Measurements from ENCODE around the gene EEF1B2. TPM values are rescaled to one million over a fixed set of nuclear protein-coding genes. Genes with fewer than 3 reads are reported as not detected.

EEF1B2 gene
- total and polyA plus RNA-seq, 2 of the 13 experiments (the other 11 are each of a cell fraction or from before 2014, with no cell fraction given), result 1,284 to 1,731 TPM

- TF ChIP-seq ZBTB34 (CRISPR knock-in tag; IDR thresholded peaks at IDR 0.05), result 0 out of 2 replicates have a peak, but pooled peaks have one; percentile 12
- TF ChIP-seq RBM22 (optimal IDR thresholded peaks at IDR 0.05; ENCODE audit: low read length), result peak; percentile 75
- TF ChIP-seq PHF5A (CRISPR knock-in tag; IDR thresholded peaks at IDR 0.05; ENCODE audit: low read depth, unreplicated experiment), result no peak
- no peak for TF ChIP-seq ARNT (IDR thresholded peaks at IDR 0.05)
- TF ChIP-seq ZC3H13 (CRISPR knock-in tag; IDR thresholded peaks at IDR 0.05), result peak; percentile 23; the same call in 1 of the 2 replicates
- TF ChIP-seq ZNF678 (CRISPR knock-in tag; IDR thresholded peaks at IDR 0.05), result no peak
- peak; percentile 43; the same call in 1 of the 2 replicates for TF ChIP-seq ZNF709 (CRISPR knock-in tag; IDR thresholded peaks at IDR 0.05)
- no peak for TF ChIP-seq LRRFIP1 (CRISPR knock-in tag; conservative IDR thresholded peaks at IDR 0.05)
- peak; percentile 47; the same call in 1 of the 2 replicates for TF ChIP-seq SKIL (CRISPR knock-in tag; IDR thresholded peaks at IDR 0.05; ENCODE audit: borderline replicate concordance)
- TF ChIP-seq ZNF275 (CRISPR knock-in tag; IDR thresholded peaks at IDR 0.05; ENCODE audit: borderline replicate concordance), result no peak
- TF ChIP-seq AHDC1 (CRISPR knock-in tag; IDR thresholded peaks at IDR 0.05; ENCODE audit: borderline replicate concordance), result no peak
- TF ChIP-seq KDM6A (CRISPR knock-in tag; IDR thresholded peaks at IDR 0.05; ENCODE audit: low read depth), result peak; percentile 72
- TF ChIP-seq WIZ (CRISPR knock-in tag; IDR thresholded peaks at IDR 0.05), result 0 out of 2 replicates have a peak, but pooled peaks have one; percentile 14
- peak; percentile 85 for TF ChIP-seq NR2F2 (IDR thresholded peaks at IDR 0.05; ENCODE audit: borderline replicate concordance, low read depth)
- TF ChIP-seq FOSL2 (CRISPR knock-in tag; IDR thresholded peaks at IDR 0.05), result peak; percentile 47
- TF ChIP-seq NCOA2 (CRISPR knock-in tag; IDR thresholded peaks at IDR 0.05), result peak; percentile 61; the same call in 1 of the 2 replicates
- 0 out of 2 replicates have a peak, but pooled peaks have one; percentile 38 for TF ChIP-seq TGIF2 (CRISPR knock-in tag; IDR thresholded peaks at IDR 0.05)
These were observed 1.1 kb downstream of the EEF1B2 start (continued) for GRCh38 chr2:206160807-206161179.
